SK-MEL-5 (cell line): ENCODE measurements around the gene SYTL2. TPM values are rescaled to one million over a fixed set of nuclear protein-coding genes. Genes with fewer than 3 reads are reported as not detected.
"Not testable (repeated sequence)": the region's sequence is repeated elsewhere in the genome, so short reads cannot be mapped to it uniquely, and the experiment has no call there.

ENCODE experiments used
- DNase-seq: peaks from one replicate; pipeline ENCODE4 v3.0.0-alpha.2; 2016; ENCODE audit warnings: low read depth, low spot score
- in situ Hi-C: cut with HindIII; loops from 2 replicates; pipeline ENCODE4 v1.10.0; 2016; ENCODE audit warnings: low sequenced_read_pairs, high pct_unique_total_duplicates, low pct_unique_long_range_greater_than_20kb
- polyA plus RNA-seq, 2 experiments: library from polyadenylated mRNA; depleted of rRNA; stranded (reverse); fragments of >200 nt; gene quantifications; 2 replicates each; pipeline ENCODE4 v1.2.3, GENCODE V29; 2015
- total RNA-seq: library from RNA; depleted of rRNA; stranded (reverse); fragments of >200 nt; shearing (Covaris generic); gene quantifications from 2 replicates; pipeline ENCODE4 v1.2.3, GENCODE V29; 2014; rRNA removed

SYTL2 gene
- 43.7 and 47.5 TPM in 2 replicates for total RNA-seq
- 27.0 and 28.9 TPM in 2 replicates for polyA plus RNA-seq (2015; cell fraction: cytosol; rRNA removed)
- polyA plus RNA-seq (2015; cell fraction: nucleus; rRNA removed): 158 and 165 TPM in 2 replicates

DNA sequence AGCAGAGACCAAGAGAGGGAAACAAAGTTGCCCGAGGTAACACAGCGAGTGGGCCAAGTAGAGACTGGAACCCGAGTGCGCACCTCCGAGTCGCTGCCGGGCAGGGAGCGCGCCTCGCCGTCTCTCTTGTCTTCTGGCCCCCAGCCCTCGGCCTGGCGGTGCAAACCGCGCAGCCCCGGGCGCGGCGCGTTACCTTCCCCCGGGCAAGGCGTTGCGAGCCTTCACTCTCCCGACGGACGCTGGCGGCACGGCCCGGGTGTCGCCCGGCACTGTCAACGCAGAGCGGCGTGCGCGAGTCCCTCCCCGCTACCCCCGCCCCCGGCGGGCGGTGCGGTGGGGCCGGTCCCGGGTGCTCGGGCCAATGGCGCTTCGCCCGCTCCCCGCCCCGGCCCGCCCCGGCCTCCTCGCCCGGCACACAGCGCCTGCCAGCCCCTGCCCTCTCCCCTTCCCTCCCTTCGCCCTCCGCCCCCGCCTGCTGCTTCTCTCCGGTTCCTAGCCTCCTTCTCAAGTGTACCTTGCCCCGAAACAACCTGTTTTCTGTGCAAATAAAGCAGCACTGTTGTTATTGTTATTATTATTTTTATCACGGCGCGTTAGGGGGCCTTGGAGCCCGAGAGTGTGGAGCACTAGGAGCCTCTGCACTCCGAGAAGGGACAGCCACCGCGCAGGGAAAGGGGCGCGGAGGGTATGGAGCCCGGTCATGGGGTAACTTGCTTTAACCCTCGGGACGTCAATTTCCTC, at the start of gene SYTL2:
Gene SYTL2 (minus strand): TSS at position 271 of the 741 bp plus-strand sequence. CDS start 53,416 bp downstream, outside the sequence.
- DNase-seq: peak; percentile 53
- in situ Hi-C loops: no loop called here

DNA sequence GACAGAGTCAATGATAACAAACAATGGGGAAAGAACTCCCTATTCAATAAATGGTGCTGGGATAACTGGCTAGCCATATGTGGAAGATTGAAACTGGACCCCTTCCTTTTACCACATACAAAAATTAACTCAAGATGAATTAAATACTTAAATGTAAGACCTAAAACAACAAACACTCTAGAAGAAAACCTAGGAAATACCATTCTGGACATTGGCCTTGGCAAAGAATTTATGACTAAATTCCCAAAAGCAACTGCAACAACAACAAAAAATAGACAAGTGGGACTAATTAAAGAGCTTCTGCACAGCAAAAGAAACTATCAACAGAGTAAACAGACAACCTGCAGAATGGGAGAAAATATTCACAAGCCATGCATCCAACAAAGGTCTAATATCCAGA, 48.6 kb upstream of the SYTL2 start:
- DNase-seq, in situ Hi-C loops: not testable (repeated sequence)

- no peak for DNase-seq
- in situ Hi-C loops: no loop called here
Measured at GRCh38 chr11:85857098-85857497, 46.2 kb upstream of the SYTL2 start.

GRCh38 chr11:85855341-85855656, 44.4 kb upstream of the SYTL2 start, which contains the start of gene CCDC83:
Gene CCDC83 (plus strand): TSS chr11:85855383. CDS start chr11:85865124, 9,741 bp downstream.
- in situ Hi-C loops: no loop called here
- no peak for DNase-seq

- DNase-seq: peak; percentile 85
- in situ Hi-C loops: no loop called here
Measured at GRCh38 chr11:85854557-85855340, 43.8 kb upstream of the SYTL2 start.

GRCh38 chr11:85854212-85854556, 43.2 kb upstream of the SYTL2 start:
- DNase-seq: no peak
- in situ Hi-C loops: no loop called here

DNA sequence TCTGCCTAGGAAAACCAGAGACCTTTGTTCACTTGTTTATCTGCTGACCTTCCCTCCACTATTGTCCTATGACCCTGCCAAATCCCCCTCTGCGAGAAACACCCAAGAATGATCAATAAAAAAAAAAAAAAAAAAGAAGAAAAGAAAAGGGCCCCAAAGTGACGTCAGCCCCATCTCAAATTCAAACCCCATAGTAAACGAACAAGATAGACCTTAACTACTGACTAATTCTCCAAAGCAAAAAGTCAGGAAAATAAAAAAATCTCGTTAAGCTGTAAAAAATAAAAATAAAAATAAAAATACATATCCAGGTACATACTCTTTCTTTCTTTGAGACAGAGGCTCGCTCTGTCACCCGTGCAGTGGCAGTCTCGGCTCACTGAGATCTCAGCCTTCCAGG, 42.6 kb upstream of the SYTL2 start:
- in situ Hi-C loops: not testable (repeated sequence)

DNA sequence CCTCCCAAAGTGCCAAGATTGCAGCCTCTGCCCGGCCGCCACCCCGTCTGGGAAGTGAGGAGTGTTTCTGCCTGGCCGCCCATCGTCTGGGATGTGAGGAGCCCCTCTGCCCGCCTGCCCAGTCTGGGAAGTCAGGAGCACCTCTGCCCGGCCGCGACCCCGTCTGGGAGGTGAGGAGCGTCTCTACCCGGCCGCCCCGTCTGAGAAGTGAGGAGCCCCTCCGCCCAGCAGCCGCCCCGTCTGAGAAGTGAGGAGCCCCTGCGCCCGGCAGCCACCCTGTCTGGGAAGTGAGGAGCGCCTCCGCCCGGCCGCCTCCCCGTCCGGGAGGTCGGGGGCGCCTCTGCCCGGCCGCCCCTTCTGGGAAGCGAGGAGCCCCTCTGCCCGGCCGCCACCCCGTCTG, 41.8 kb upstream of the SYTL2 start:
- in situ Hi-C loops, DNase-seq: not testable (repeated sequence)

More for the DNA sequence above, 42.6 kb upstream of the SYTL2 start:
- not testable (repeated sequence) for DNase-seq

- no peak for DNase-seq
- in situ Hi-C loops: no loop called here
Measured at GRCh38 chr11:85848556-85848955, 37.6 kb upstream of the SYTL2 start.

DNA sequence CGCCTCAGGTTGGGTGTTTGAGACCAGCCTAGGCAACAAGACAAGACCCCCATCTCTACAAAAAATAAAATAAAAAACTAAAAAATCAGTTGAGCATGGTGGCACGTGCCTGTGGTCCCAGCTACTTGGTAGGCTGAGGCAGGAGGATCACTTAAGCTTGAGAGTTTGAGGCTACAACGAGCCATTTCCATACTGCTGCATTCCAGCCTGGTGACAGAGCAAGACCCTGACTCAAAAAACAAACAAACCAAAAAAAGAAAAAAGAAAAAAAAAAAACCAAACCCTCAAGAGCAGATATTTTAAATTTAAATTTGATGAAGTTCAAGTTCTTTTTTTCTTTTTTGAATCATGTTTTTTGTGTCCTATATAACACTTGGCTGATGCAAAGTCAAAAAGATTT, 37.1 kb upstream of the SYTL2 start:
- no peak for DNase-seq
- in situ Hi-C loops: no loop called here

DNA sequence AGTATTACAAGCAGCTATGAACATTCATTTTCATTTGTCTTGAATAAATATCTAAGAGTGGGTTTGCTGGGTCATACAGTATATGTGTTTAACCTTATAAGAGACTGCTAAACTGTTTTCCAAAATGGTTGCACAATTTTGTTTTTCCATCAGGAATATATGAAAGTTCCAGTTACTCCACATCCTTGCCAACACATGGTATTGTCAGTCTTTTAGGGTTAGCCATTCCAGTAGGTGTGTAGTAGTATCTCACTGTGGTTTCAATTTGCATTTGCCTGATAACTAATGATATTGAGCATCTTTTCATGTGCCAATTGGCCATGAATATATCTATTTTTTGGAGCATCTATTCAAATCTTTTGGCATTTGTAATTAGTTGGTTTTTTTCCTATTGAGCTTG, 36.5 kb upstream of the SYTL2 start:
- DNase-seq: no peak
- in situ Hi-C loops: no loop called here

GRCh38 chr11:85845124-85845631, 34.2 kb upstream of the SYTL2 start:
- in situ Hi-C loops: no loop called here
- DNase-seq: no peak

- DNase-seq: no peak
- in situ Hi-C loops: no loop called here
Measured at GRCh38 chr11:85844439-85845123, 33.6 kb upstream of the SYTL2 start.

DNA sequence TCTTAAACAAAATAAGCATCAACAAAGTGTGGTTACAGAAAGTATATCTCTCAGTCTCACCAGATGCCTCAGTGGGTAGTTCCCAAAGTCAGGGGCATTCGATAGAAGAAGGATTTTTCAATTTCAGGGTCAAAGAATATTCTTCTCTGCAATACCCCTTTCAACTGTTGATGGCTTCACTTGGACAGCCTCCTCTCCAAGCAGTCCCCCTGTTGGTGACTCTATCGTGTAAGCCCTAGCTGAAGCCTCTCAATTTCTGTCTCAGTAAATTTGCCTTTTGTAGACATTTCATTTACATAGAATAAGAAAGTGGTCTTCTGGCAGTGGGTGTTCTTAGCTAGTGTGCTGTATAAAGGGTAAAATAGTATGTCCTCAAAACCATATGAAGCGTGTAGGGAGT, 33.0 kb upstream of the SYTL2 start:
- in situ Hi-C loops: no loop called here
- DNase-seq: no peak

- DNase-seq, in situ Hi-C loops: not testable (repeated sequence)
Measured at GRCh38 chr11:85840932-85841331, 30.0 kb upstream of the SYTL2 start.

DNA sequence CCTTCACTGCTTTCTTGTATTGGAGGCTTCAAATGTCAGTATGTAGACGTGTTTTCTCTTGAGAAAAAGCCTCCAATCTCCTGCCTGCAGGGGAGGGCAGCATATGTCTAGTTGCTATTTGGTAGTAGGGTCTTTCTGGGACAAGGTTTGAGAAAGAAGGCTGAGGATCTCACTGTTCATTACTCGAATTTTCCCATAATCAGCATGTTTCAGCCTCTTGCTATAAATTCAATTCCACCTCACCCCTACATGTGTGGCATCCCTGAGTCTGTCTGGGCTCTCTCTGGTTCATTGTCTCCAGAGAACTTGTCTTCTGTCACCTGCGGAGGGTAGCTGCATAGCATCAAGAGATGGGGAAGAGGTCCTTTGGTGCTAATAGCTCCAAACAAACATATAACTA, 24.8 kb upstream of the SYTL2 start:
- DNase-seq: no peak
- in situ Hi-C loops: no loop called here

- in situ Hi-C loops: no loop called here
- DNase-seq: no peak
Measured at GRCh38 chr11:85835263-85835662, 24.3 kb upstream of the SYTL2 start.

- in situ Hi-C loops: no loop called here
- DNase-seq: no peak
Measured at GRCh38 chr11:85831050-85831449, 20.1 kb upstream of the SYTL2 start.
